ENCODE measurements around the gene RGS10. TPM values are rescaled to one million over a fixed set of nuclear protein-coding genes. Genes with fewer than 3 reads are reported as not detected.

RGS10 gene
- total and polyA plus RNA-seq, 9 of the 15 experiments (the other 6 are each of a cell fraction or from before 2014, with no cell fraction given), result 31.9 to 123 (median 62.1) TPM

GRCh38 chr10:119542988-119543813 lies 682 bp upstream of the RGS10 start (continued):
- no peak for TF ChIP-seq JUN (IDR thresholded peaks at IDR 0.05; ENCODE audit: borderline replicate concordance, low read depth, low read length)
- no peak for TF ChIP-seq JUN (CRISPR knock-in tag; IDR thresholded peaks at IDR 0.05; ENCODE audit: borderline replicate concordance)
- no peak for TF ChIP-seq JUNB (CRISPR knock-in tag; conservative IDR thresholded peaks at IDR 0.05)
- TF ChIP-seq KLF6 (CRISPR knock-in tag; IDR thresholded peaks at IDR 0.05; ENCODE audit: borderline replicate concordance), result no peak
- no peak for TF ChIP-seq STAG1 (CRISPR knock-in tag; IDR thresholded peaks at IDR 0.05; ENCODE audit: borderline replicate concordance)
- no peak for TF ChIP-seq POLR3A (IDR thresholded peaks at IDR 0.05; ENCODE audit: borderline replicate concordance, extremely low read depth, insufficient read depth, insufficient read length)
- no peak for TF ChIP-seq ZC3H8 (IDR thresholded peaks at IDR 0.05)
- TF ChIP-seq FOXA1 (IDR thresholded peaks at IDR 0.05; ENCODE audit: borderline replicate concordance), result no peak
- no peak for TF ChIP-seq NCOA2 (IDR thresholded peaks at IDR 0.05; ENCODE audit: partially characterized antibody in 2 of 2)
- no peak for TF ChIP-seq HES1 (IDR thresholded peaks at IDR 0.05; ENCODE audit: low read depth)
- no peak for TF ChIP-seq ZNF146 (CRISPR knock-in tag; IDR thresholded peaks at IDR 0.05; ENCODE audit: unreplicated experiment)
- TF ChIP-seq ZBTB34 (CRISPR knock-in tag; IDR thresholded peaks at IDR 0.05), result no peak
- no peak for TF ChIP-seq ZNF197 (CRISPR knock-in tag; IDR thresholded peaks at IDR 0.05; ENCODE audit: low read depth)
- no peak for TF ChIP-seq NFXL1 (CRISPR knock-in tag; IDR thresholded peaks at IDR 0.05)
- peak; percentile 92 for TF ChIP-seq L3MBTL2 (IDR thresholded peaks at IDR 0.05)
- no peak for TF ChIP-seq ZSCAN32 (CRISPR knock-in tag; IDR thresholded peaks at IDR 0.05)
- no peak for TF ChIP-seq ZNF175 (CRISPR knock-in tag; IDR thresholded peaks at IDR 0.05; ENCODE audit: low read depth)
- no peak for TF ChIP-seq ZBTB11 (CRISPR knock-in tag; IDR thresholded peaks at IDR 0.05)
- peak; percentile 34; the same call in 1 of the 2 replicates for TF ChIP-seq USF1 (CRISPR knock-in tag; IDR thresholded peaks at IDR 0.05)
- TF ChIP-seq ZNF586 (CRISPR knock-in tag; conservative IDR thresholded peaks at IDR 0.05), result no peak
- TF ChIP-seq ZKSCAN1 (IDR thresholded peaks at IDR 0.05; ENCODE audit: low read depth, low read length), result no peak
- no peak for TF ChIP-seq ETV5 (CRISPR knock-in tag; IDR thresholded peaks at IDR 0.05; ENCODE audit: low read depth)
